Left ventricle myocardium inferior (tissue), 1 donor: ENCODE data around the gene GLS. TPM values are rescaled to one million over a fixed set of nuclear protein-coding genes. Genes with fewer than 3 reads are reported as not detected.

Experiments
- DNase-seq: peaks from one replicate; pipeline ENCODE4 v3.0.0-alpha.2; 2020
- H3K27ac ChIP-seq: fragments of 200-600 bp; replicated peaks from 2 replicates; pipeline ENCODE4 v1.8.0; 2021
- H3K27me3 ChIP-seq: fragments of 200-600 bp; 2 replicates; pipeline ENCODE4 v1.8.0; 2021; ENCODE audit warnings: low read depth
- H3K36me3 ChIP-seq: fragments of 200-600 bp; 2 replicates; pipeline ENCODE4 v1.8.0; 2021
- H3K4me1 ChIP-seq: fragments of 200-600 bp; 2 replicates; pipeline ENCODE4 v1.8.0; 2021
- H3K4me3 ChIP-seq: fragments of 200-600 bp; 2 replicates; pipeline ENCODE4 v1.8.0; 2021; ENCODE audit warnings: mild to moderate bottlenecking, moderate library complexity
- H3K9me3 ChIP-seq: fragments of 200-600 bp; replicated peaks from 2 replicates; pipeline ENCODE4 v1.8.0; 2021
- CTCF ChIP-seq: fragments of 200-600 bp; IDR thresholded peaks from 2 replicates; pipeline ENCODE4 v1.8.0; 2021; ENCODE audit warnings: antibody characterized with exemption, mild to moderate bottlenecking, borderline replicate concordance
- intact Hi-C: fragments of 100-400 bp; cut with micrococcal nuclease; formaldehyde crosslinking; loops from one replicate; pipeline ENCODE4 v1.11.0; 2022
- long read RNA-seq: library from polyadenylated mRNA; unstranded; transcript quantifications from one replicate; pipeline ENCODE4 v2.0.0, GENCODE V29; 2021
- total RNA-seq: library from RNA; stranded (reverse); fragmentation: NEBNext Ultra II Directional; extraction: Animal tissue kit (Norgen Biotek cat#: 25700); gene quantifications from one replicate; pipeline ENCODE4 v1.2.1, GENCODE V29; 2021
- donor health status: DM: no; HTN: yes; CAD: no; lungs with severe emphysema.

Gene GLS
- 48.4 TPM for total RNA-seq
- long read RNA-seq, full-length matches to known transcripts, result 82 of 92 reads
- long read RNA-seq, partial matches to known transcripts, result 4 of 92 reads
- long read RNA-seq, other reads (novel, unspliced or antisense), result 6 of 92 reads

GRCh38 chr2:190880378-190881083 is at the start of gene GLS:
Gene GLS, plus strand, starts transcription at chr2:190880821. Its CDS starts 264 bp downstream, at chr2:190881085.
- Histone ChIP-seq H3K4me3 (peak within 1 kb of the TSS; percentile 91), H3K9me3 (no peaks in the 10 kb centered on the region), H3K27ac (peak within 1 kb of the TSS; percentile 99), H3K4me1 (peaks cover 61% of the 10 kb centered on the region), H3K27me3 (no peaks in the 10 kb centered on the region), H3K36me3 (no peaks in the 10 kb centered on the region)
- peak; percentile 97 for DNase-seq
- intact Hi-C loops, result no loop called here
- no peak for TF ChIP-seq CTCF

- no peak overlapping the region for H3K27ac ChIP-seq
- intact Hi-C loops, result no loop called here
- H3K27me3 ChIP-seq, result no peaks in the 10 kb centered on the region
- peaks cover 11% of the 10 kb centered on the region for H3K4me1 ChIP-seq
- H3K4me3 ChIP-seq, result no peak overlapping the region
- no peak for DNase-seq
- no peak for TF ChIP-seq CTCF
- no peaks in the 10 kb centered on the region for H3K9me3 ChIP-seq
- H3K36me3 ChIP-seq, result no peaks in the 10 kb centered on the region
Measured at GRCh38 chr2:190831941-190832340, 48.7 kb upstream of the GLS start.

GRCh38 chr2:190834890-190835208 is 45.8 kb upstream of the GLS start:
- Histone ChIP-seq H3K9me3 (no peaks in the 10 kb centered on the region), H3K4me1 (peaks cover 11% of the 10 kb centered on the region), H3K27ac (no peak overlapping the region), H3K4me3 (no peak overlapping the region), H3K27me3 (no peaks in the 10 kb centered on the region), H3K36me3 (no peaks in the 10 kb centered on the region)
- intact Hi-C loops, result no loop called here
- TF ChIP-seq CTCF, result no peak
- no peak for DNase-seq

- no peaks in the 10 kb centered on the region for H3K9me3 ChIP-seq
- no peak for TF ChIP-seq CTCF
- peaks cover 11% of the 10 kb centered on the region for H3K4me1 ChIP-seq
- no peaks in the 10 kb centered on the region for H3K36me3 ChIP-seq
- intact Hi-C loops, result no loop called here
- H3K4me3 ChIP-seq, result no peak overlapping the region
- H3K27me3 ChIP-seq, result no peaks in the 10 kb centered on the region
- DNase-seq, result peak; percentile 36
- no peak overlapping the region for H3K27ac ChIP-seq
Measured at GRCh38 chr2:190835303-190835930, 45.2 kb upstream of the GLS start.

- no peaks in the 10 kb centered on the region for H3K9me3 ChIP-seq
- no peak for DNase-seq
- no peak overlapping the region for H3K27ac ChIP-seq
- H3K4me3 ChIP-seq, result no peak overlapping the region
- H3K27me3 ChIP-seq, result no peaks in the 10 kb centered on the region
- intact Hi-C loops, result no loop called here
- H3K4me1 ChIP-seq, result peaks cover 11% of the 10 kb centered on the region
- no peak for TF ChIP-seq CTCF
- H3K36me3 ChIP-seq, result no peaks in the 10 kb centered on the region
Measured at GRCh38 chr2:190836767-190837166, 43.9 kb upstream of the GLS start.
